ACC112 (cell line): ENCODE data around the gene PALLD.

Experiments
- H2AFZ ChIP-seq: fragments of 200-600 bp; sonication (generic); one replicate; pipeline ENCODE4 v1.6.0; 2017; ENCODE audit warnings: antibody characterized with exemption, low read length; ENCODE audit not compliant: unreplicated experiment
- H3K27ac ChIP-seq: fragments of 200-600 bp; sonication (generic); 2 replicates; pipeline ENCODE4 v1.5.1; 2014; ENCODE audit warnings: low read depth, mild to moderate bottlenecking, antibody characterized with exemption, low read length, moderate library complexity
- H3K27me3 ChIP-seq: fragments of 200-600 bp; sonication (generic); 2 replicates; pipeline ENCODE4 v1.6.1; 2014; ENCODE audit warnings: mild to moderate bottlenecking, antibody characterized with exemption, low read length, moderate library complexity, mixed read lengths; ENCODE audit not compliant: insufficient read depth
- H3K36me3 ChIP-seq: fragments of 200-600 bp; sonication (generic); 2 replicates; pipeline ENCODE4 v1.6.1; 2016; ENCODE audit warnings: mild to moderate bottlenecking, antibody characterized with exemption, low read length, moderate library complexity, mixed read lengths; ENCODE audit not compliant: insufficient read depth
- H3K4me1 ChIP-seq: fragments of 200-600 bp; sonication (generic); one replicate; pipeline ENCODE4 v1.6.1; 2016; ENCODE audit warnings: low read length, mixed read lengths; ENCODE audit not compliant: insufficient read depth, unreplicated experiment, control insufficient read depth
- H3K4me3 ChIP-seq: fragments of 200-600 bp; sonication (generic); 2 replicates; pipeline ENCODE4 v1.5.1; 2014; ENCODE audit warnings: mild to moderate bottlenecking, low read depth, low read length
- H3K79me2 ChIP-seq: fragments of 200-600 bp; sonication (generic); one replicate; pipeline ENCODE4 v1.6.0; 2016; ENCODE audit warnings: low read length; ENCODE audit not compliant: control insufficient read depth, unreplicated experiment, insufficient read depth

Gene PALLD

GRCh38 chr4:168741281-168742173 is 244.7 kb downstream of the PALLD start:
- no peak overlapping the region for H3K4me3 ChIP-seq
- H3K27ac ChIP-seq, result no peak overlapping the region
- peaks cover 11% of the 10 kb centered on the region for H3K4me1 ChIP-seq
- H3K79me2 ChIP-seq, result no peaks in the 10 kb centered on the region
- no peaks in the 10 kb centered on the region for H3K27me3 ChIP-seq
- no peak overlapping the region for H2AFZ ChIP-seq
- no peaks in the 10 kb centered on the region for H3K36me3 ChIP-seq

GRCh38 chr4:168743131-168743530 is 246.3 kb downstream of the PALLD start:
- no peaks in the 10 kb centered on the region for H3K36me3 ChIP-seq
- no peak overlapping the region for H3K27ac ChIP-seq
- H3K4me1 ChIP-seq, result peaks cover 11% of the 10 kb centered on the region
- no peaks in the 10 kb centered on the region for H3K27me3 ChIP-seq
- no peak overlapping the region for H3K4me3 ChIP-seq
- H3K79me2 ChIP-seq, result no peaks in the 10 kb centered on the region
- H2AFZ ChIP-seq, result no peak overlapping the region

- Histone ChIP-seq H3K4me3 (no peak overlapping the region), H3K36me3 (no peaks in the 10 kb centered on the region), H3K4me1 (peaks cover 11% of the 10 kb centered on the region), H3K79me2 (no peaks in the 10 kb centered on the region), H3K27ac (no peak overlapping the region), H3K27me3 (no peaks in the 10 kb centered on the region), H2AFZ (no peak overlapping the region)
Measured at GRCh38 chr4:168743601-168744000, 246.7 kb downstream of the PALLD start.

- H3K27ac ChIP-seq, result peak overlapping the region; percentile 40; the same call in 1 of the 2 replicates
- peaks cover 11% of the 10 kb centered on the region for H3K4me1 ChIP-seq
- no peak overlapping the region for H3K4me3 ChIP-seq
- H3K36me3 ChIP-seq, result no peaks in the 10 kb centered on the region
- no peak overlapping the region for H2AFZ ChIP-seq
- H3K79me2 ChIP-seq, result no peaks in the 10 kb centered on the region
- no peaks in the 10 kb centered on the region for H3K27me3 ChIP-seq
Measured at GRCh38 chr4:168744021-168744420, 247.2 kb downstream of the PALLD start.

DNA sequence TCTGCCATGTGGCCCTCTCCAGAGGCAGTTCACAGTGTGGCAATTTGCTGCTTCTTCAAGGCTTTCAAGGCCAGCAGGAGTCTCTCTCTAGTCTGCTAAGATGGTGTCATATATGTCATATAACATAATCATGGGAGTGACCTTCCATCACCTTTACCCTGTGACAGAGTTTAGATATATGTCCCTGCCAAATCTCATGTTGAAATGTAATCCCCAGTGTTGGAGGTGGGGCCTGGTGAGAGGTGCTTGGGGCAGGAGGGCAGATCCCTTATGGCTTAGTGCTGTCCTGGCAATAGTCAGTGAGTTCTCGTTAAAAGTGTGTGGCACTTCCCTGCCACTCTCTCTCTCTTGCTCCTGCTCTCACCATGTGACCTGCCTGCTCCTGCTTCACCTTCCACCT is 252.0 kb downstream of the PALLD start:
- Histone ChIP-seq H3K36me3 (no peaks in the 10 kb centered on the region), H3K27me3 (no peaks in the 10 kb centered on the region), H3K27ac (no peak overlapping the region), H3K79me2 (no peaks in the 10 kb centered on the region), H3K4me1 (peaks cover 15% of the 10 kb centered on the region), H2AFZ (no peak overlapping the region), H3K4me3 (no peak overlapping the region)

GRCh38 chr4:168751263-168752225 is 254.7 kb downstream of the PALLD start:
- no peaks in the 10 kb centered on the region for H3K27me3 ChIP-seq
- H3K4me1 ChIP-seq, result peaks cover 13% of the 10 kb centered on the region
- H3K79me2 ChIP-seq, result no peaks in the 10 kb centered on the region
- H3K36me3 ChIP-seq, result no peaks in the 10 kb centered on the region
- H2AFZ ChIP-seq, result no peak overlapping the region
- no peak overlapping the region for H3K4me3 ChIP-seq
- H3K27ac ChIP-seq, result no peak overlapping the region

DNA sequence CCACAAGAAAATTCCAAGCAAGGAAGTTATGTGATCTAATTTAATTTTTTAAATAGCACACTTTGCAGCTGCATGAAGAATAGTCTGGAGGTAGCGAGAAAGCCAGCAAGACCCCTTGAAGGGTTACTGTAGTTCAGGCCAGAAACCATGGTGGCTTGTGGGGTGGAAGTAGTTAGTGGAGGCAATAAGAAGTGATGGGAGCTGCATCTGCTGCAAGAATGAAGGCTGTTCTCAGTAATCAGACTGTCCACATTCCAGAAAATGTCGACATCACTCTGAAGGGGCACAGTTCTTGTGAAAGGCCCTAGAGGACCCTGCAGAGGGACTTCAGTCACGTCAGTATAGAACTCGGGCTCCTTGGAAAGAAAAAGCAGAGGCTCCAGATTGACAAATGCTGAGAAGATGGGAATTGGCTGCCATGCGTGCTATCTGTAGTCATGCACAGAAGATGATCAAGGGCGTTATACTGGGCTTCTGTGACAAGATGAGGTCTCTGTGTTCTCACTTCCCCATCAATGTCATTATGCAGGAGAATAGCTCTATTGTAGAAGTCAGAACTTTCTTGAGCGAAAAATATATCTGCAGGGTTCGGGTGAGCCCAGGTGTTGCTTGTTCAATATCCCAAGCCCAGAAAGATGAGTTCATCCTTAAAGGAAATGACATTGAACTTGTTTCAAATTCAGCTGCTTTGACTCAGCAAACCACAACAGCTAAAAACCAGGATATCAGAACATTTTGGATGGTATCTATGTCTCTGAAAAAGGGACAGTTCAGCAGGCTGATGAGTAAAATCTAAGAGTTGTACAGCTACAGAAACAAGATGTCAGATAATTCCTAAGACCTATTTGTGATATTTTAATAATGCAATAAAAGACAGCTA is 259.0 kb downstream of the PALLD start:
- no peak overlapping the region for H3K27ac ChIP-seq
- H3K4me3 ChIP-seq, result no peak overlapping the region

DNA sequence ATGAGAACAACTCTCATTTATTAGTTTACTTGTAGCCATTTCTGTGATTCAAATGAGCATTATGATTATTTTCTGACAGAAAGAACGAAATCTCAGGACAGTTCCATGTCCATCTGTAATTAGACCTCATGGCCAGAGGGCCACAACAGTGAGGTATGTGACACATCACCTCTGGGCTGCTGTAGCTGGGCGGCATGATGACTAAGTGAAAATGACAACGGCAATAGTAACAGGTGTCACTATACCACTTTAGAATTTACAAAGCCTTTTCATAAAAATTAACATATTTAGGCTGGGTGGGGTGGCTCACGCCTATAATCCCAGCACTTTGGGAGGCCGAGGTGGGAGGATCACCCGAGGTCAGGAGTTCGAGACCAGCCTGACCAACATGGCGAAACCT is 260.6 kb downstream of the PALLD start:
- Histone ChIP-seq H3K4me1 (peaks cover 11% of the 10 kb centered on the region), H3K4me3 (no peak overlapping the region), H3K79me2 (no peaks in the 10 kb centered on the region), H3K27ac (no peak overlapping the region), H2AFZ (no peak overlapping the region), H3K36me3 (no peaks in the 10 kb centered on the region), H3K27me3 (no peaks in the 10 kb centered on the region)

More for the DNA sequence above, 259.0 kb downstream of the PALLD start:
- no peaks in the 10 kb centered on the region for H3K27me3 ChIP-seq
- peaks cover 17% of the 10 kb centered on the region for H3K4me1 ChIP-seq
- no peak overlapping the region for H2AFZ ChIP-seq
- no peaks in the 10 kb centered on the region for H3K36me3 ChIP-seq
- no peaks in the 10 kb centered on the region for H3K79me2 ChIP-seq

DNA sequence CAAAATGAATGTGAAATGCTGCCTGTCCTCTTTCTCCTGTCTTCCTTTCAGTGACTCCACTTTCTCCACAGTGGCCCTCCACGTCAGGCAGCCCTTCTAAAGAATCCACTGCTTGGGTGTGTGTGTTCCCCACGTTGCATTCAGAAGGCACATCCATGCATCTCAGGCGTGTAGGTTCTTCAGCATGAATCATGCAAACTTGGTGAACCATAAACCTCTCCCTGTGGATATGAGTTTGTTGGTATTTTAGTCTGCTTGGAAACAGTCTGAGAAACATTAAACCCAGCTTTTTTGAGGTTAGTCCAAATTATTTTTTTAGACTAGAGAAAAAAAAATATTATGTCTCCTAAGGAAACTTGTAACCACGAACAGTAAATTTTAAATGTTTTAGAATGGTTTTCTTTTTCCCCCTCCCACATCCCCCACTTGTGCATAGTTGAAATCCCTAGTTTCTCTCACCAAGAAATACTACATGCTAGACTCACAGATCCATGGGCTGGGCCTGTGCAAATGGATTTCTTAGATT is 261.6 kb downstream of the PALLD start:
- H3K4me1 ChIP-seq, result peaks cover 11% of the 10 kb centered on the region
- no peaks in the 10 kb centered on the region for H3K79me2 ChIP-seq
- no peak overlapping the region for H3K4me3 ChIP-seq
- H3K36me3 ChIP-seq, result no peaks in the 10 kb centered on the region
- no peaks in the 10 kb centered on the region for H3K27me3 ChIP-seq
- H2AFZ ChIP-seq, result no peak overlapping the region
- 0 out of 2 replicates have a peak overlapping the region, but pooled peaks have one; percentile 2 for H3K27ac ChIP-seq

GRCh38 chr4:168759321-168759720 is 262.5 kb downstream of the PALLD start:
- H3K4me1 ChIP-seq, result peaks cover 11% of the 10 kb centered on the region

More at GRCh38 chr4:168759321-168759720, 262.5 kb downstream of the PALLD start:
- Histone ChIP-seq H2AFZ (no peak overlapping the region), H3K4me3 (no peak overlapping the region), H3K79me2 (no peaks in the 10 kb centered on the region), H3K27ac (no peak overlapping the region), H3K36me3 (no peaks in the 10 kb centered on the region), H3K27me3 (no peaks in the 10 kb centered on the region)
